ENCODE data around the gene FRYL. TPM values are rescaled to one million over a fixed set of nuclear protein-coding genes. Genes with fewer than 3 reads are reported as not detected.

FRYL gene
- total and polyA plus RNA-seq, 2 of the 13 experiments (the other 11 are each of a cell fraction or from before 2014, with no cell fraction given), result 9.7 to 19.6 TPM

- H3K4me1 ChIP-seq (ENCODE audit: insufficient read depth, low read length), result peaks cover 31% of the 10 kb centered on the region
Measured at GRCh38 chr4:48720459-48720858, 59.6 kb downstream of the FRYL start.

More at GRCh38 chr4:48720459-48720858, 59.6 kb downstream of the FRYL start:
- BruUV-seq (replicated peaks), result no TSS peak
- H2AFZ ChIP-seq (ENCODE audit: low read length), result no peak overlapping the region
- no peaks in the 10 kb centered on the region for H3K36me3 ChIP-seq (replicated peaks in 1 of 2; ENCODE audit: control insufficient read depth in 1 of 2, insufficient read depth in 2 of 2, low read length in 2 of 2)
- in situ Hi-C loops (cut with HindIII; ENCODE audit: extremely low pct_ligation_motif_present, low pct_unique_long_range_greater_than_20kb), result no loop called here
- H3K9ac ChIP-seq (ENCODE audit: insufficient read depth, low read depth, low read length), result no peak overlapping the region
- ChIA-PET POLR2A (no interaction called here), CTCF (ENCODE audit: low intra/inter-chr PET ratio, low total read pairs) (no interaction called here)
- no peak for DNase-seq (ENCODE audit: low spot score)
- H3K4me2 ChIP-seq (ENCODE audit: low read depth, low read length), result no peak overlapping the region
- no peak overlapping the region for H3K27ac ChIP-seq (ENCODE audit: extremely low read length, insufficient read depth, low read length)
- no peaks in the 10 kb centered on the region for H3K9me3 ChIP-seq (ENCODE audit: low read length)
- peaks cover 5% of the 10 kb centered on the region; the same call in 1 of the 2 replicates for H4K20me1 ChIP-seq (ENCODE audit: insufficient read depth, low read length)
- no peak for ATAC-seq
- no peak for FAIRE-seq
- no peak for TF ChIP-seq DZIP1 (CRISPR knock-in tag; IDR thresholded peaks at IDR 0.05)
- no peak for TF ChIP-seq ZNF383 (CRISPR knock-in tag; IDR thresholded peaks at IDR 0.05; ENCODE audit: borderline replicate concordance)
- TF ChIP-seq ZNF709 (CRISPR knock-in tag; IDR thresholded peaks at IDR 0.05), result no peak
- no peak for TF ChIP-seq ATF7-NPFF (CRISPR knock-in tag; IDR thresholded peaks at IDR 0.05; ENCODE audit: low read depth)
- TF ChIP-seq NR3C1 (CRISPR knock-in tag; IDR thresholded peaks at IDR 0.05), result no peak
- no peak for TF ChIP-seq PHF8 (CRISPR knock-in tag; IDR thresholded peaks at IDR 0.05)
- TF ChIP-seq, protein P1, sequence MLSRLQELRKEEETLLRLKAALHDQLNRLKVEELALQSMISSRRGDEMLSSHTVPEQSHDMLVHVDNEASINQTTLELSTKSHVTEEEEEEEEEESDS (CRISPR knock-in tag; IDR thresholded peaks at IDR 0.05; ENCODE audit: borderline replicate concordance), result no peak
- TF ChIP-seq, protein P2, sequence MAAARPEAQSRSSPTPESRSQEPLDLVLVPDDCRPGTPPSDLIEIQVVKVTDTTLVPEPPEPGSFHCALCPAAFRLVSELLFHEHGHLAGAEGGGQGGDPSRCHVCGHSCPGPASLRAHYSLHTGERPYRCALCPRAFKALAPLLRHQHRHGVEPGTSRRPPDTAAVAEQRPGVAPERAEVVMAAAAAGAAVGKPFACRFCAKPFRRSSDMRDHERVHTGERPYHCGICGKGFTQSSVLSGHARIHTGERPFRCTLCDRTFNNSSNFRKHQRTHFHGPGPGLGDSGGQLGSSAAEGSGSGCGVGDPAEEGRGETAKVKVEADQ (CRISPR knock-in tag; IDR thresholded peaks at IDR 0.05; ENCODE audit: borderline replicate concordance), result no peak
- TF ChIP-seq NFYB (CRISPR knock-in tag; IDR thresholded peaks at IDR 0.05), result no peak
- no peak for TF ChIP-seq ETV6 (CRISPR knock-in tag; conservative IDR thresholded peaks at IDR 0.05)
- no peak for TF ChIP-seq KDM6A (CRISPR knock-in tag; IDR thresholded peaks at IDR 0.05; ENCODE audit: low read depth)
- no peak for TF ChIP-seq FOSL1 (CRISPR knock-in tag; IDR thresholded peaks at IDR 0.05; ENCODE audit: borderline replicate concordance)
- TF ChIP-seq ZNF124 (CRISPR knock-in tag; IDR thresholded peaks at IDR 0.05), result no peak
- TF ChIP-seq ZNF136 (CRISPR knock-in tag; IDR thresholded peaks at IDR 0.05; ENCODE audit: low read depth), result no peak
- no peak for TF ChIP-seq ZNF766 (CRISPR knock-in tag; IDR thresholded peaks at IDR 0.05; ENCODE audit: borderline replicate concordance)
- H3K4me3 ChIP-seq (replicated peaks in 1 of 3; ENCODE audit: insufficient read depth in 1 of 3, low read depth in 2 of 3, low read length in 3 of 3), result no peak overlapping the region
- intact Hi-C loops (cut with micrococcal nuclease; ENCODE audit: unreplicated experiment), result no loop called here
- H3K79me2 ChIP-seq (ENCODE audit: insufficient read depth, low read length), result peaks cover 21% of the 10 kb centered on the region
- H3K27me3 ChIP-seq (ENCODE audit: control insufficient read depth in 1 of 2, insufficient read depth in 2 of 2, low read length in 2 of 2), result no peaks in the 10 kb centered on the region
- WGBS (ENCODE audit: low lambda C conversion rate), result 100% methylated on average over 2 of the region's 2 CpGs

All from HepG2 (cell line).